GM12878 (cell line): ENCODE results near the gene CMSS1. TPM values are rescaled to one million over a fixed set of nuclear protein-coding genes. Genes with fewer than 3 reads are reported as not detected.

Experiments used
- ATAC-seq: fragments of 200-7000 bp; cut with Tn5 transposase; 3 replicates; pipeline ENCODE4 v1.9.1; 2020; ENCODE audit warnings: mild to moderate bottlenecking, moderate library complexity
- BruUV-seq: library from RNA; stranded (reverse); fragments of 400-500 nt; replicated peaks from 2 replicates; lab custom pipeline; 2021; lab: Mats Ljungman, UMichigan
- CTCF ChIA-PET: fragments of 300-600 bp; sonication (Branson Sonifier 250); formaldehyde crosslinking; extraction: SDS; loops from one replicate; lab custom pipeline; 2021; ENCODE audit warnings: inconsistent platforms; lab: Yijun Ruan, JAX
- POLR2A ChIA-PET: fragments of 350-600 bp; formaldehyde crosslinking; extraction: SDS; loops from one replicate; lab custom pipeline; 2021; ENCODE audit warnings: inconsistent platforms; lab: Charles Lee
- RAD21 ChIA-PET: fragments of 300-600 bp; sonication (Branson Sonifier 250); formaldehyde crosslinking; loops from one replicate; lab custom pipeline; 2023; ENCODE audit warnings: antibody characterized with exemption; ENCODE audit not compliant: unreplicated experiment; lab: Charles Lee
- SMC1A ChIA-PET: fragments of 300-600 bp; sonication (Branson Sonifier 250); formaldehyde crosslinking; loops from one replicate; lab custom pipeline; 2023; ENCODE audit not compliant: unreplicated experiment, uncharacterized antibody; lab: Charles Lee
- DNase-seq: peaks from one replicate; pipeline ENCODE4 v3.0.0-alpha.2; 2011; ENCODE audit warnings: low read depth, low spot score
- FAIRE-seq: peaks from 3 replicates; lab custom pipeline; 2011; peaks lifted over from hg19 to GRCh38; lab: Jason Lieb, UNC
- H2AFZ ChIP-seq: 2 replicates; pipeline ENCODE4 v1.6.0; 2011; ENCODE audit warnings: low read depth, low read length, control low read depth; ENCODE audit not compliant: control insufficient read depth
- H3K27ac ChIP-seq: 2 replicates; pipeline ENCODE4 v1.5.1; 2011; ENCODE audit warnings: control low read depth; ENCODE audit not compliant: control insufficient read depth, insufficient read depth
- H3K27me3 ChIP-seq, 2 experiments: replicated peaks in 1 of 2; 2 replicates each; pipeline versions ENCODE4 v1.6.0 to v1.6.1; 2011; ENCODE audit warnings: low read length in 1 of 2; ENCODE audit not compliant: control insufficient read depth in 2 of 2, insufficient read depth in 2 of 2
- H3K36me3 ChIP-seq, 2 experiments: 2 replicates each; pipeline ENCODE4 v1.5.1; 2011; ENCODE audit warnings: low read length in 1 of 2; ENCODE audit not compliant: control insufficient read depth in 2 of 2, insufficient read depth in 2 of 2
- H3K4me1 ChIP-seq: 2 replicates; pipeline ENCODE4 v1.6.1; 2011; ENCODE audit warnings: mild to moderate bottlenecking, low read length, moderate library complexity, mixed read lengths; ENCODE audit not compliant: control insufficient read depth, insufficient read depth
- H3K4me2 ChIP-seq: 2 replicates; pipeline ENCODE4 v1.6.0; 2011; ENCODE audit warnings: control low read depth; ENCODE audit not compliant: control insufficient read depth, insufficient read depth
- H3K4me3 ChIP-seq: fragments of 200-600 bp; sonication (generic); 2 replicates; pipeline ENCODE4 v1.5.1; 2016
- H3K79me2 ChIP-seq: 2 replicates; pipeline ENCODE4 v1.6.0; 2011; ENCODE audit warnings: low read length; ENCODE audit not compliant: control insufficient read depth, insufficient read depth
- H3K9ac ChIP-seq: 2 replicates; pipeline ENCODE4 v1.8.0; 2011; ENCODE audit warnings: low read length, control low read depth, mixed read lengths; ENCODE audit not compliant: control insufficient read depth, insufficient read depth
- H3K9me3 ChIP-seq: replicated peaks from 3 replicates; pipeline ENCODE4 v1.5.1; 2011; ENCODE audit warnings: mild to moderate bottlenecking, low read length; ENCODE audit not compliant: control insufficient read depth, insufficient read depth
- H4K20me1 ChIP-seq: 2 replicates; pipeline ENCODE4 v1.6.0; 2011; ENCODE audit not compliant: control insufficient read depth, insufficient read depth
- BRCA1 ChIP-seq: IDR thresholded peaks from 2 replicates; pipeline ENCODE4 v1.6.1; 2011; ENCODE audit warnings: low read depth, low read length, improper control_type of control experiment
- CBX3 ChIP-seq: fragments of 200-600 bp; sonication (generic); IDR thresholded peaks from 2 replicates; pipeline ENCODE4 v1.6.1; 2016; ENCODE audit warnings: low read depth, borderline replicate concordance
- CHD2 ChIP-seq: IDR thresholded peaks from 2 replicates; pipeline ENCODE4 v1.6.1; 2011; ENCODE audit warnings: low read depth, low read length, improper control_type of control experiment, borderline replicate concordance
- E2F4 ChIP-seq: IDR thresholded peaks from 2 replicates; pipeline ENCODE4 v1.6.1; 2012; ENCODE audit warnings: low read depth, low read length, improper control_type of control experiment
- E4F1 ChIP-seq: fragments of 450-650 bp; IDR thresholded peaks from 2 replicates; pipeline ENCODE4 v1.6.1; 2018; ENCODE audit warnings: borderline replicate concordance, mild to moderate bottlenecking; ENCODE audit not compliant: partially characterized antibody
- FOXM1 ChIP-seq: IDR thresholded peaks from 2 replicates; pipeline ENCODE4 v1.6.1; 2012; ENCODE audit warnings: low read depth, mild to moderate bottlenecking, inconsistent platforms, low read length, moderate library complexity
- HDAC6 ChIP-seq: fragments of 200-600 bp; sonication (generic); IDR thresholded peaks from one replicate; pipeline ENCODE4 v1.8.0; 2017; ENCODE audit warnings: antibody characterized with exemption; ENCODE audit not compliant: unreplicated experiment
- MYC ChIP-seq: IDR thresholded peaks from 2 replicates; pipeline ENCODE4 v1.6.1; 2011; ENCODE audit warnings: mild to moderate bottlenecking, low read length, moderate library complexity, inconsistent platforms; ENCODE audit not compliant: insufficient read depth, insufficient replicate concordance, insufficient read length, severe bottlenecking
- RAD51 ChIP-seq: fragments of 450-650 bp; IDR thresholded peaks from 2 replicates; pipeline ENCODE4 v1.6.1; 2016; ENCODE audit warnings: moderate library complexity, mild to moderate bottlenecking, inconsistent platforms
- ZBTB33 ChIP-seq: fragments of 450-650 bp; IDR thresholded peaks from 2 replicates; pipeline ENCODE4 v1.6.1; 2017; ENCODE audit warnings: mild to moderate bottlenecking
- ZNF207 ChIP-seq: fragments of 450-650 bp; IDR thresholded peaks from 2 replicates; pipeline ENCODE4 v1.6.1; 2014; ENCODE audit warnings: antibody characterized with exemption, mild to moderate bottlenecking, borderline replicate concordance
- ZNF687 ChIP-seq: fragments of 450-650 bp; IDR thresholded peaks from 2 replicates; pipeline ENCODE4 v1.6.1; 2017; ENCODE audit warnings: mild to moderate bottlenecking, moderate library complexity
- WGBS: methylation state at CpG from one replicate; pipeline ENCODE4 v1.1.6; 2016; ENCODE audit warnings: low lambda C conversion rate; ENCODE audit not compliant: insufficient replicate concordance, insufficient coverage; ENCODE audit errors: missing lambda C conversion rate; 5-methylcytosine and 5-hydroxymethylcytosine counted together
- in situ Hi-C: fragments of 300-500 bp; cut with MboI; formaldehyde crosslinking; loops from 9 replicates; pipeline ENCODE4 v1.14.3; 2018; ENCODE audit warnings: mixed read lengths
- intact Hi-C: fragments of 100-400 bp; cut with micrococcal nuclease; formaldehyde crosslinking; loops from one replicate; pipeline ENCODE4 v1.14.2; 2022; ENCODE audit not compliant: unreplicated experiment
- polyA plus RNA-seq, 11 experiments: library from polyadenylated mRNA; depleted of rRNA in 4 of 11; unstranded in 6 of 11; stranded (reverse) in 5 of 11; fragments of >200 nt; fragmentation: Nextera tagmentation in 4 of 11; fragmentation: Illumina TruSeq in 1 of 11; extraction: Ambion mirVana in 4 of 11; extraction: Trizol in 1 of 11; gene quantifications; 1 replicate in 1 of 11; 2 replicates in 10 of 11; pipeline versions ENCODE4 v1.2.1 to v1.2.3, GENCODE V29; 2011 to 2016; ENCODE audit warnings: inconsistent platforms in 2 of 11, missing spikeins in 2 of 11, low read depth in 1 of 11
- total RNA-seq, 4 experiments: library from RNA; depleted of rRNA in 3 of 4; stranded (reverse); fragments of >200 nt in 3 of 4; fragmentation: Illumina TruSeq in 1 of 4; extraction: Trizol in 1 of 4; gene quantifications; 2 replicates each; pipeline versions ENCODE4 v1.2.1 to v1.2.3, GENCODE V29; 2013 to 2021

The CMSS1 gene
- total and polyA plus RNA-seq, 10 of the 15 experiments (the other 5 are each of a cell fraction or from before 2014, with no cell fraction given): 31.0 to 118 (median 70.1) TPM

- TF ChIP-seq ZNF687 (no peak), FOXM1 (no peak)
Observed at GRCh38 chr3:100107221-100107814, 289.7 kb downstream of the CMSS1 start (continued).

GRCh38 chr3:100108464-100109079 lies 290.9 kb downstream of the CMSS1 start:
- Histone ChIP-seq H3K9ac (no peak overlapping the region), H3K9me3 (no peaks in the 10 kb centered on the region; the same call in 2 of the 3 replicates), H3K4me1 (peaks cover 30% of the 10 kb centered on the region), H2AFZ (no peak overlapping the region), H3K4me2 (no peak overlapping the region), H4K20me1 (no peaks in the 10 kb centered on the region), H3K79me2 (no peaks in the 10 kb centered on the region), H3K36me3 (no peaks in the 10 kb centered on the region), H3K27ac (no peak overlapping the region), H3K27me3 (no peaks in the 10 kb centered on the region), H3K4me3 (no peak overlapping the region)
- SMC1A ChIA-PET: no interaction called here
- no TSS peak for BruUV-seq
- POLR2A ChIA-PET: no interaction called here
- in situ Hi-C loops: no loop called here
- RAD21 ChIA-PET: no interaction called here
- FAIRE-seq: no peak
- ATAC-seq: no peak
- WGBS: 77% methylated on average over 7 of the region's 7 CpGs
- intact Hi-C loops: no loop called here
- no peak for DNase-seq
- CTCF ChIA-PET: no interaction called here
- no peak for TF ChIP-seq E2F4
- no peak for TF ChIP-seq CBX3
- TF ChIP-seq CHD2: no peak
- no peak for TF ChIP-seq ZNF207
- TF ChIP-seq MYC: no peak
- TF ChIP-seq HDAC6: no peak
- TF ChIP-seq RAD51: no peak
- TF ChIP-seq E4F1: no peak
- no peak for TF ChIP-seq BRCA1
- TF ChIP-seq ZBTB33: no peak
